ENCODE measurements around the gene TTI1.

TTI1 gene

GRCh38 chr20:37934634-37935375, 98.5 kb downstream of the TTI1 start:
- no peak for FAIRE-seq

GRCh38 chr20:37933786-37934633, 99.2 kb downstream of the TTI1 start:
- no peak for FAIRE-seq

Data from A204.1 (cell line).